SU-DHL-6 (cell line): ENCODE data around the gene COL4A1.

ENCODE experiments used
- EZH2phosphoT487 ChIP-seq: fragments of 200-600 bp; sonication (generic), shearing (Covaris generic); conservative IDR thresholded peaks from 2 replicates; pipeline ENCODE4 v1.6.1; 2018; ENCODE audit warnings: mild to moderate bottlenecking, antibody characterized with exemption, low read length, moderate library complexity, mixed read lengths
- TF ChIP-seq, protein P1 (sequence below): fragments of 200-600 bp; sonication (generic); IDR thresholded peaks from one replicate; pipeline ENCODE4 v1.5.1; 2017; ENCODE audit warnings: antibody characterized with exemption, mild to moderate bottlenecking, low read length, moderate library complexity; ENCODE audit not compliant: insufficient read depth, poor library complexity, severe bottlenecking

DNA sequence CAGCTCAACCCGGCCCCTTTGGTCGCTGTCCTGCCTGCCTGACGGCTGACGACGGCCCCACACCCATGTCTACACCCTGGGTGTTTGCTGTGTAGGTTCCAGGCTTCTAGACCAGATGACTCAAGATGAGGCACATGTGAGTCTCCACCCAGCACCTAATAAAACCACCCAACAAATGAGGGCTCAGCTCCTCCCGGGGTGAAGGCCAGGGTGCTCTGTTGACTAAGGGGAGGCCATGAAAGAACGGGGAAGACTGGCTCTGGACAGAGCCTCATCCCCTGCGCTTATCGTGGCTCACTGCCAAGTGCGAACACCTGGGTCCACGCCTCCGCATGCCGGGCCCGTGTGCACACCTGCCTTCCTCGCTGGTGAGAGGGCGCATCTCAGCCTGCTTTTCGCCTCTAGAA is 39.7 kb upstream of the COL4A1 start:
- TF ChIP-seq, protein P1, sequence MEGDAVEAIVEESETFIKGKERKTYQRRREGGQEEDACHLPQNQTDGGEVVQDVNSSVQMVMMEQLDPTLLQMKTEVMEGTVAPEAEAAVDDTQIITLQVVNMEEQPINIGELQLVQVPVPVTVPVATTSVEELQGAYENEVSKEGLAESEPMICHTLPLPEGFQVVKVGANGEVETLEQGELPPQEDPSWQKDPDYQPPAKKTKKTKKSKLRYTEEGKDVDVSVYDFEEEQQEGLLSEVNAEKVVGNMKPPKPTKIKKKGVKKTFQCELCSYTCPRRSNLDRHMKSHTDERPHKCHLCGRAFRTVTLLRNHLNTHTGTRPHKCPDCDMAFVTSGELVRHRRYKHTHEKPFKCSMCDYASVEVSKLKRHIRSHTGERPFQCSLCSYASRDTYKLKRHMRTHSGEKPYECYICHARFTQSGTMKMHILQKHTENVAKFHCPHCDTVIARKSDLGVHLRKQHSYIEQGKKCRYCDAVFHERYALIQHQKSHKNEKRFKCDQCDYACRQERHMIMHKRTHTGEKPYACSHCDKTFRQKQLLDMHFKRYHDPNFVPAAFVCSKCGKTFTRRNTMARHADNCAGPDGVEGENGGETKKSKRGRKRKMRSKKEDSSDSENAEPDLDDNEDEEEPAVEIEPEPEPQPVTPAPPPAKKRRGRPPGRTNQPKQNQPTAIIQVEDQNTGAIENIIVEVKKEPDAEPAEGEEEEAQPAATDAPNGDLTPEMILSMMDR = no peak
- TF ChIP-seq EZH2phosphoT487 = no peak
